ENCODE measurements around the gene SORCS1. TPM values are rescaled to one million over a fixed set of nuclear protein-coding genes. Genes with fewer than 3 reads are reported as not detected.
A peak's percentile ranks its signal among the peaks of the same experiment; 100 is the strongest.

The SORCS1 gene
- total RNA-seq, 1 donor: not detected

GRCh38 chr10:106706127-106706526 is 458.4 kb downstream of the SORCS1 start:
- no peak overlapping the region for H3K4me3 ChIP-seq (ENCODE audit: low read depth, low read length)
- DNase-seq (ENCODE audit: low read depth): no peak
- no peak for TF ChIP-seq CTCF (IDR thresholded peaks at IDR 0.05; ENCODE audit: insufficient read depth, low read depth, low read length)

GRCh38 chr10:106705681-106706100 is 458.8 kb downstream of the SORCS1 start:
- TF ChIP-seq CTCF (IDR thresholded peaks at IDR 0.05; ENCODE audit: insufficient read depth, low read depth, low read length): peak; percentile 56
- H3K4me3 ChIP-seq (ENCODE audit: low read depth, low read length): no peak overlapping the region
- DNase-seq (ENCODE audit: low read depth): peak; percentile 38

- DNase-seq (ENCODE audit: low read depth): no peak
- no peak for TF ChIP-seq CTCF (IDR thresholded peaks at IDR 0.05; ENCODE audit: insufficient read depth, low read depth, low read length)
Measured at GRCh38 chr10:106696239-106696638, 468.3 kb downstream of the SORCS1 start.

GRCh38 chr10:106694696-106695095 is 469.8 kb downstream of the SORCS1 start:
- H3K4me3 ChIP-seq (ENCODE audit: low read depth, low read length): no peak overlapping the region
- TF ChIP-seq CTCF (IDR thresholded peaks at IDR 0.05; ENCODE audit: insufficient read depth, low read depth, low read length): no peak
- no peak for DNase-seq (ENCODE audit: low read depth)

More at GRCh38 chr10:106696239-106696638, 468.3 kb downstream of the SORCS1 start:
- no peak overlapping the region for H3K4me3 ChIP-seq (ENCODE audit: low read depth, low read length)

GRCh38 chr10:106682175-106682574 is 482.3 kb downstream of the SORCS1 start:
- no peak overlapping the region for H3K4me3 ChIP-seq (ENCODE audit: low read depth, low read length)
- no peak for TF ChIP-seq CTCF (IDR thresholded peaks at IDR 0.05; ENCODE audit: insufficient read depth, low read depth, low read length)
- peak; percentile 3 for DNase-seq (ENCODE audit: low read depth)

- DNase-seq (ENCODE audit: low read depth): no peak
- no peak overlapping the region for H3K4me3 ChIP-seq (ENCODE audit: low read depth, low read length)
- TF ChIP-seq CTCF (IDR thresholded peaks at IDR 0.05; ENCODE audit: insufficient read depth, low read depth, low read length): no peak
Measured at GRCh38 chr10:106680061-106680460, 484.4 kb downstream of the SORCS1 start.

GRCh38 chr10:106679314-106679713 is 485.2 kb downstream of the SORCS1 start:
- no peak for TF ChIP-seq CTCF (IDR thresholded peaks at IDR 0.05; ENCODE audit: insufficient read depth, low read depth, low read length)
- DNase-seq (ENCODE audit: low read depth): no peak
- H3K4me3 ChIP-seq (ENCODE audit: low read depth, low read length): no peak overlapping the region
